ENCODE results near the gene DDIAS. TPM values are rescaled to one million over a fixed set of nuclear protein-coding genes. Genes with fewer than 3 reads are reported as not detected.
"Not testable (repeated sequence)": the region's sequence is repeated elsewhere in the genome, so short reads cannot be mapped to it uniquely, and the experiment has no call there.

The DDIAS gene
- total and polyA plus RNA-seq, 10 of the 15 experiments (the other 5 are each of a cell fraction or from before 2014, with no cell fraction given): 6.9 to 27.8 (median 12.9) TPM

DNA sequence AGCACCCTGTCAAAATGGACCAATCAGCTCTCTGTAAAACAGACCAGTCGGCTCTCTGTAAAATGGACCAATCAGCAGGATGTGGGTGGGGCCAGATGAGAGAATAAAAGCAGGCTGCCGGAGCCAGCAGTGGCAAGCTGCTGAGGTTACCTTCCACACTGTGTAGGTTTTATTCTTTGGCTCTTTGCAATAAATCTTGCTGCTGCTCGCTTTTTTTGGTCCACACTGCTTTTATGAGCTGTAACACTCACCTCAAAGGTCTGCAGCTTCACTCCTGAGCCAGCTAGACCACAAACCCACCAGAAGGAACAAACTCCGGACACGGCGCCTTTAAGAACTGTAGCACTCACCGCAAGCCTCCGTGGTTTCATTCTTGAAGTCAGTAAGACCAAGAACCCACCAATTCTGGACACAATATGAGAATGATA lies 70.0 kb downstream of the DDIAS start:
- H3K36me3 ChIP-seq (ENCODE audit: control insufficient read depth in 2 of 2, insufficient read depth in 2 of 2, low read length in 1 of 2); in situ Hi-C loops (cut with MboI); H2AFZ ChIP-seq (ENCODE audit: control insufficient read depth, low read depth, low read length); H3K9me3 ChIP-seq (replicated peaks; ENCODE audit: control insufficient read depth, insufficient read depth, low read length); BruUV-seq (replicated peaks); H3K9ac ChIP-seq (ENCODE audit: control insufficient read depth, insufficient read depth, low read length); H3K27me3 ChIP-seq (replicated peaks in 1 of 2; ENCODE audit: control insufficient read depth in 2 of 2, insufficient read depth in 2 of 2, low read length in 1 of 2); H3K79me2 ChIP-seq (ENCODE audit: control insufficient read depth, insufficient read depth, low read length); H4K20me1 ChIP-seq (ENCODE audit: control insufficient read depth, insufficient read depth): not testable (repeated sequence)
- DNase-seq (ENCODE audit: low read depth, low spot score) (peak; percentile 68), FAIRE-seq (peak; percentile 71), ATAC-seq (peak; percentile 78)
- ChIA-PET RAD21 (ENCODE audit: unreplicated experiment) (interaction anchor here (0.8 to 2.3 kb wide), 17 partner anchors 9 to 185 kb away, joined by 3 to 16 read pairs (median 7); partner anchors contain the start of gene PCF11), POLR2A (interaction anchor here (0.6 to 4.5 kb wide), 13 partner anchors 10 to 104 kb away, joined by 3 to 25 read pairs (median 4); partner anchors contain the start of genes DDIAS and RAB30), SMC1A (ENCODE audit: uncharacterized antibody, unreplicated experiment) (interaction anchor here (0.9 to 4.5 kb wide), 17 partner anchors 9 to 209 kb away, joined by 3 to 51 read pairs (median 8); no protein-coding TSS in a partner anchor), CTCF (interaction anchor here (0.6 to 2.3 kb wide), 10 partner anchors 10 to 278 kb away, joined by 3 to 9 read pairs (median 4); no protein-coding TSS in a partner anchor)
- Histone ChIP-seq H3K27ac (ENCODE audit: control insufficient read depth, insufficient read depth) (peak overlapping the region; percentile 85), H3K4me1 (ENCODE audit: control insufficient read depth, insufficient read depth, low read length) (peaks cover 41% of the 10 kb centered on the region), H3K4me3 (peak overlapping the region; percentile 32), H3K4me2 (ENCODE audit: control insufficient read depth, insufficient read depth) (peak overlapping the region; percentile 64; the same call in 1 of the 2 replicates)
- 1% methylated on average over 8 of the region's 8 CpGs for WGBS (ENCODE audit: insufficient coverage, insufficient replicate concordance, low lambda C conversion rate, missing lambda C conversion rate)
- intact Hi-C loops (cut with micrococcal nuclease; ENCODE audit: unreplicated experiment): loop anchor here (1.0 to 5.0 kb wide), 3 partner anchors 44 to 185 kb away; partner anchors contain the start of gene PCF11
- TF ChIP-seq CREM (IDR thresholded peaks at IDR 0.05; ENCODE audit: low read depth) (peak; percentile 53), TAF1 (IDR thresholded peaks at IDR 0.05; ENCODE audit: borderline replicate concordance, low read depth, low read length) (peak; percentile 21; the same call in 1 of the 2 replicates), SP1 (IDR thresholded peaks at IDR 0.05; ENCODE audit: low read depth, low read length) (peak; percentile 3), ZSCAN29 (IDR thresholded peaks at IDR 0.05) (0 out of 2 replicates have a peak, but pooled peaks have one; percentile 28), ZBED1 (IDR thresholded peaks at IDR 0.05; ENCODE audit: borderline replicate concordance) (peak; percentile 84; the same call in 1 of the 2 replicates), TCF7 (IDR thresholded peaks at IDR 0.05; ENCODE audit: borderline replicate concordance) (peak; percentile 59; the same call in 1 of the 2 replicates), PAX5 (IDR thresholded peaks at IDR 0.05; ENCODE audit: borderline replicate concordance, low read depth, low read length) (peak; percentile 41; the same call in 1 of the 2 replicates), MTA3 (IDR thresholded peaks at IDR 0.05; ENCODE audit: borderline replicate concordance, low read length) (peak; percentile 72; the same call in 1 of the 2 replicates), POLR2A (IDR thresholded peaks at IDR 0.05; ENCODE audit: low read depth, low read length) (peak; percentile 68), PML (IDR thresholded peaks at IDR 0.05; ENCODE audit: low read length) (peak; percentile 75), TARDBP (IDR thresholded peaks at IDR 0.05; ENCODE audit: borderline replicate concordance) (0 out of 2 replicates have a peak, but pooled peaks have one; percentile 35), ATF7 (IDR thresholded peaks at IDR 0.05; ENCODE audit: low read depth) (peak; percentile 34; the same call in 1 of the 2 replicates), ETV6 (conservative IDR thresholded peaks at IDR 0.05 in 1 of 2, IDR thresholded peaks at IDR 0.05 in 1 of 2; ENCODE audit: borderline replicate concordance in 1 of 2, low read depth in 1 of 2) (peak in 1 of 2 experiments; percentile 36; a peak in 1 of 4 replicates), NFYB (IDR thresholded peaks at IDR 0.05; ENCODE audit: insufficient read depth, low read depth, low read length) (peak; percentile 91), MEF2A (IDR thresholded peaks at IDR 0.05; ENCODE audit: insufficient read depth, low read depth, low read length) (0 out of 2 replicates have a peak, but pooled peaks have one; percentile 54), POLR2AphosphoS5 (IDR thresholded peaks at IDR 0.05; ENCODE audit: low read length) (peak; percentile 84), IKZF1 (conservative IDR thresholded peaks at IDR 0.05) (0 out of 2 replicates have a peak, but pooled peaks have one; percentile 38), TCF3 (IDR thresholded peaks at IDR 0.05; ENCODE audit: borderline replicate concordance, insufficient read depth, low read depth, low read length) (peak; percentile 24; the same call in 1 of the 2 replicates), NFIC (IDR thresholded peaks at IDR 0.05; ENCODE audit: low read depth, low read length) (peak; percentile 87)
- TF ChIP-seq, protein P1, sequence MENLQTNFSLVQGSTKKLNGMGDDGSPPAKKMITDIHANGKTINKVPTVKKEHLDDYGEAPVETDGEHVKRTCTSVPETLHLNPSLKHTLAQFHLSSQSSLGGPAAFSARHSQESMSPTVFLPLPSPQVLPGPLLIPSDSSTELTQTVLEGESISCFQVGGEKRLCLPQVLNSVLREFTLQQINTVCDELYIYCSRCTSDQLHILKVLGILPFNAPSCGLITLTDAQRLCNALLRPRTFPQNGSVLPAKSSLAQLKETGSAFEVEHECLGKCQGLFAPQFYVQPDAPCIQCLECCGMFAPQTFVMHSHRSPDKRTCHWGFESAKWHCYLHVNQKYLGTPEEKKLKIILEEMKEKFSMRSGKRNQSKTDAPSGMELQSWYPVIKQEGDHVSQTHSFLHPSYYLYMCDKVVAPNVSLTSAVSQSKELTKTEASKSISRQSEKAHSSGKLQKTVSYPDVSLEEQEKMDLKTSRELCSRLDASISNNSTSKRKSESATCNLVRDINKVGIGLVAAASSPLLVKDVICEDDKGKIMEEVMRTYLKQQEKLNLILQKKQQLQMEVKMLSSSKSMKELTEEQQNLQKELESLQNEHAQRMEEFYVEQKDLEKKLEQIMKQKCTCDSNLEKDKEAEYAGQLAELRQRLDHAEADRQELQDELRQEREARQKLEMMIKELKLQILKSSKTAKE (IDR thresholded peaks at IDR 0.05; ENCODE audit: low read depth, poor library complexity, severe bottlenecking): peak; percentile 65
- TF ChIP-seq, protein P2, sequence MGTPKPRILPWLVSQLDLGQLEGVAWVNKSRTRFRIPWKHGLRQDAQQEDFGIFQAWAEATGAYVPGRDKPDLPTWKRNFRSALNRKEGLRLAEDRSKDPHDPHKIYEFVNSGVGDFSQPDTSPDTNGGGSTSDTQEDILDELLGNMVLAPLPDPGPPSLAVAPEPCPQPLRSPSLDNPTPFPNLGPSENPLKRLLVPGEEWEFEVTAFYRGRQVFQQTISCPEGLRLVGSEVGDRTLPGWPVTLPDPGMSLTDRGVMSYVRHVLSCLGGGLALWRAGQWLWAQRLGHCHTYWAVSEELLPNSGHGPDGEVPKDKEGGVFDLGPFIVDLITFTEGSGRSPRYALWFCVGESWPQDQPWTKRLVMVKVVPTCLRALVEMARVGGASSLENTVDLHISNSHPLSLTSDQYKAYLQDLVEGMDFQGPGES (IDR thresholded peaks at IDR 0.05): peak; percentile 38; the same call in 1 of the 2 replicates
